HepG2 (cell line): ENCODE data around the gene EZH2. TPM values are rescaled to one million over a fixed set of nuclear protein-coding genes. Genes with fewer than 3 reads are reported as not detected.

Experiments used
- ATAC-seq: fragments of 200-7000 bp; cut with Tn5 transposase; 3 replicates; pipeline ENCODE4 v1.9.1; 2020; ENCODE audit warnings: mild to moderate bottlenecking, moderate library complexity
- BruUV-seq: library from RNA; stranded (reverse); fragments of 400-500 nt; replicated peaks from 2 replicates; lab custom pipeline; 2021; lab: Mats Ljungman, UMichigan
- CTCF ChIA-PET: fragments of 300-600 bp; formaldehyde crosslinking; extraction: SDS; loops from one replicate; lab custom pipeline; 2021; ENCODE audit warnings: low total read pairs, inconsistent platforms, low intra/inter-chr PET ratio; lab: Yijun Ruan, JAX
- POLR2A ChIA-PET: fragments of 350-600 bp; sonication (Branson Sonifier 250); formaldehyde crosslinking; loops from one replicate; lab custom pipeline; 2020; ENCODE audit warnings: antibody characterized with exemption, inconsistent platforms; lab: Yijun Ruan, JAX
- DNase-seq: peaks from one replicate; pipeline ENCODE4 v3.0.0-alpha.2; 2015; ENCODE audit warnings: low spot score
- FAIRE-seq: peaks from 3 replicates; lab custom pipeline; 2011; peaks lifted over from hg19 to GRCh38; lab: Jason Lieb, UNC
- H2AFZ ChIP-seq: one replicate; pipeline ENCODE4 v1.6.1; 2011; ENCODE audit warnings: low read length, inconsistent platforms
- H3K27ac ChIP-seq: fragments of 300-600 bp; 3 replicates; pipeline ENCODE4 v1.8.0; 2011; ENCODE audit warnings: mixed run types, mild to moderate bottlenecking, mixed read lengths, low read length, inconsistent platforms; ENCODE audit not compliant: insufficient read depth; ENCODE audit errors: extremely low read length
- H3K27me3 ChIP-seq, 2 experiments: fragments of 200-600 bp in 1 of 2; 2 replicates in 1 of 2; 3 replicates in 1 of 2; pipeline versions ENCODE4 v1.6.0 to v1.8.0; 2011; ENCODE audit warnings: low read length in 2 of 2, mild to moderate bottlenecking in 2 of 2, moderate library complexity in 2 of 2, inconsistent platforms in 1 of 2; ENCODE audit not compliant: insufficient read depth in 2 of 2, control insufficient read depth in 1 of 2
- H3K36me3 ChIP-seq, 2 experiments: fragments of 200-600 bp in 1 of 2; replicated peaks in 1 of 2; 2 replicates in 1 of 2; 3 replicates in 1 of 2; pipeline versions ENCODE4 v1.5.1 to v1.8.0; 2011; ENCODE audit warnings: low read length in 2 of 2, inconsistent platforms in 1 of 2; ENCODE audit not compliant: insufficient read depth in 2 of 2, control insufficient read depth in 1 of 2
- H3K4me1 ChIP-seq: 2 replicates; pipeline ENCODE4 v1.5.1; 2012; ENCODE audit warnings: low read length, inconsistent platforms; ENCODE audit not compliant: insufficient read depth
- H3K4me2 ChIP-seq: 2 replicates; pipeline ENCODE4 v1.6.0; 2011; ENCODE audit warnings: low read depth, low read length, inconsistent platforms
- H3K4me3 ChIP-seq, 3 experiments: fragments of 200-600 bp in 1 of 3; sonication (generic), shearing (Covaris generic) in 1 of 3; replicated peaks in 1 of 3; 2 replicates each; pipeline ENCODE4 v1.5.1; 2011 to 2016; ENCODE audit warnings: low read length in 3 of 3, inconsistent platforms in 2 of 3, low read depth in 2 of 3, mild to moderate bottlenecking in 2 of 3, control low read depth in 1 of 3, mixed read lengths in 1 of 3; ENCODE audit not compliant: insufficient read depth in 1 of 3
- H3K79me2 ChIP-seq: one replicate; pipeline ENCODE4 v1.6.1; 2011; ENCODE audit warnings: low read length, inconsistent platforms; ENCODE audit not compliant: insufficient read depth
- H3K9ac ChIP-seq: 2 replicates; pipeline ENCODE4 v1.6.0; 2011; ENCODE audit warnings: mild to moderate bottlenecking, low read depth, low read length, inconsistent platforms; ENCODE audit not compliant: insufficient read depth
- H3K9me3 ChIP-seq: 2 replicates; pipeline ENCODE4 v1.5.1; 2012; ENCODE audit warnings: mild to moderate bottlenecking, low read length
- H4K20me1 ChIP-seq: 2 replicates; pipeline ENCODE4 v1.6.0; 2011; ENCODE audit warnings: inconsistent platforms, mild to moderate bottlenecking, low read length, moderate library complexity; ENCODE audit not compliant: insufficient read depth
- AGO2 ChIP-seq: fragments of 200-400 bp; formaldehyde crosslinking; optimal IDR thresholded peaks from 2 replicates; pipeline ENCODE3; 2017; ENCODE audit warnings: mild to moderate bottlenecking, low read depth, low read length, moderate library complexity
- NR2F2 ChIP-seq: IDR thresholded peaks from 2 replicates; pipeline ENCODE4 v1.6.1; 2012; ENCODE audit warnings: low read depth, inconsistent platforms, borderline replicate concordance
- RBM22 ChIP-seq: fragments of 200-400 bp; formaldehyde crosslinking; optimal IDR thresholded peaks from 2 replicates; pipeline ENCODE3; 2017; ENCODE audit warnings: mild to moderate bottlenecking, low read length, moderate library complexity
- ZBTB33 ChIP-seq: sonication (generic); formaldehyde crosslinking; IDR thresholded peaks from 2 replicates; pipeline ENCODE4 v1.4.0; 2020; ENCODE audit warnings: missing genetic modification reagents
- ZNF136 ChIP-seq: sonication (generic); formaldehyde crosslinking; IDR thresholded peaks from 2 replicates; pipeline ENCODE4 v1.8.1; 2022; ENCODE audit warnings: low read depth, mild to moderate bottlenecking, moderate library complexity, missing genetic modification reagents
- ZNF687 ChIP-seq: sonication (generic); formaldehyde crosslinking; IDR thresholded peaks from 2 replicates; pipeline ENCODE4 v1.5.1; 2020; ENCODE audit warnings: mild to moderate bottlenecking, missing genetic modification reagents, moderate library complexity
- WGBS: methylation state at CpG from one replicate; pipeline ENCODE4 v1.1.6; 2017; ENCODE audit warnings: low lambda C conversion rate; 5-methylcytosine and 5-hydroxymethylcytosine counted together
- in situ Hi-C: cut with HindIII; loops from 2 replicates; pipeline ENCODE4 v1.10.0; 2017; ENCODE audit warnings: low pct_unique_long_range_greater_than_20kb; ENCODE audit not compliant: extremely low pct_ligation_motif_present
- intact Hi-C: fragments of 100-400 bp; cut with micrococcal nuclease; formaldehyde crosslinking; loops from one replicate; pipeline ENCODE4 v1.10.0; 2022; ENCODE audit not compliant: unreplicated experiment
- polyA plus RNA-seq, 8 experiments: library from polyadenylated mRNA; depleted of rRNA in 3 of 8; stranded (reverse) in 7 of 8; unstranded in 1 of 8; fragments of >200 nt; fragmentation: Illumina TruSeq in 4 of 8; extraction: Trizol in 4 of 8; gene quantifications; 2 replicates each; pipeline versions ENCODE4 v1.2.1 to v1.2.3, GENCODE V29; 2011 to 2016; ENCODE audit warnings: low read depth in 4 of 8, missing spikeins in 1 of 8, mixed read lengths in 1 of 8; ENCODE audit not compliant: insufficient read depth in 1 of 8
- total RNA-seq, 5 experiments: library from RNA; depleted of rRNA; stranded (reverse); fragments of >200 nt; fragmentation: Illumina TruSeq; extraction: Trizol; gene quantifications; 2 replicates each; pipeline ENCODE4 v1.2.3, GENCODE V29; 2016; ENCODE audit warnings: low read depth in 1 of 5

The EZH2 gene
- total and polyA plus RNA-seq, 2 of the 13 experiments (the other 11 are each of a cell fraction or from before 2014, with no cell fraction given): 26.0 to 34.3 TPM

GRCh38 chr7:148782757-148783456 lies 101.2 kb downstream of the EZH2 start:
- H3K36me3 ChIP-seq: peaks cover 19 to 81% of the 10 kb centered on the region in 2 experiments
- intact Hi-C loops (no loop called here), in situ Hi-C loops (no loop called here)
- BruUV-seq: no TSS peak
- no peaks in the 10 kb centered on the region for H3K79me2 ChIP-seq
- H4K20me1 ChIP-seq: no peaks in the 10 kb centered on the region
- H2AFZ ChIP-seq: no peak overlapping the region
- POLR2A ChIA-PET: no interaction called here
- no peaks in the 10 kb centered on the region for H3K9me3 ChIP-seq
- no peak for FAIRE-seq
- H3K4me2 ChIP-seq: no peak overlapping the region
- CTCF ChIA-PET: no interaction called here
- no peak for ATAC-seq
- WGBS: 97% methylated on average over 43 of the region's 44 CpGs
- TF ChIP-seq AGO2 (peak; percentile 47), ZNF687 (peak; percentile 19; the same call in 1 of the 2 replicates), RBM22 (peak; percentile 57), ZBTB33 (CRISPR knock-in tag) (peak; percentile 40; the same call in 1 of the 2 replicates), ZNF136 (CRISPR knock-in tag) (no peak), NR2F2 (no peak)
- TF ChIP-seq, all 625 proteins: peak for 4
- DNase-seq: no peak
- Histone ChIP-seq H3K27me3 (no peaks in the 10 kb centered on the region), H3K9ac (no peak overlapping the region), H3K27ac (no peak overlapping the region), H3K4me1 (no peaks in the 10 kb centered on the region), H3K4me3 (no peak overlapping the region)
